SIG-M5 treated with dmso at 0.1 percent for 504 hours (cell line): ENCODE results near the gene NIT1.

Experiments
- DNase-seq: peaks from one replicate; lab custom pipeline; 2025; ENCODE audit not compliant: unreplicated experiment; lab: John Stamatoyannopoulos, UW

Gene NIT1

GRCh38 chr1:161083748-161084596 is 33.9 kb upstream of the NIT1 start:
- peak; percentile 28 for DNase-seq

GRCh38 chr1:161084597-161084988 is 33.3 kb upstream of the NIT1 start:
- no peak for DNase-seq

GRCh38 chr1:161085165-161085564 is 32.7 kb upstream of the NIT1 start:
- no peak for DNase-seq

DNA sequence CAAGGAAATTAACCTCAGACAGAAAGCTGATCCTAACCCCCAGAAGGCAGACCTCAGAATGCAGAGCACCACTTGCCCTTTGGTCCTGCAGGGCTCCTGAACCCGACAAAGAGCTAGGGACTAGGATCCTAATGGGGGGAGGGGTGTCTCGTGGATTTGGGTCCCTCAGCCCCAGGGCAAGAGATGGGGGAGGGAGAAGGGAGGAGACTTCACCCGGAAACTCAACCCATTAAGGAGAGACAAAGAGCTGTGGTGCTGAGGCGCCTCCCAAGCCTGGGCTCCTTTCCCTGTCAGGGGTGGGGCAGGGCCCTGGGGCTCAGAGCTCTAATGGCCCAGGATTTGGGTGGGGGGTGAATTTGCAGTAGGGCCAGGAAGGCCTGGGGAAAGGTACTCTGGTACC is 31.4 kb upstream of the NIT1 start:
- DNase-seq, result no peak

- DNase-seq, result no peak
These were observed 29.3 kb upstream of the NIT1 start for GRCh38 chr1:161088587-161089110.

DNA sequence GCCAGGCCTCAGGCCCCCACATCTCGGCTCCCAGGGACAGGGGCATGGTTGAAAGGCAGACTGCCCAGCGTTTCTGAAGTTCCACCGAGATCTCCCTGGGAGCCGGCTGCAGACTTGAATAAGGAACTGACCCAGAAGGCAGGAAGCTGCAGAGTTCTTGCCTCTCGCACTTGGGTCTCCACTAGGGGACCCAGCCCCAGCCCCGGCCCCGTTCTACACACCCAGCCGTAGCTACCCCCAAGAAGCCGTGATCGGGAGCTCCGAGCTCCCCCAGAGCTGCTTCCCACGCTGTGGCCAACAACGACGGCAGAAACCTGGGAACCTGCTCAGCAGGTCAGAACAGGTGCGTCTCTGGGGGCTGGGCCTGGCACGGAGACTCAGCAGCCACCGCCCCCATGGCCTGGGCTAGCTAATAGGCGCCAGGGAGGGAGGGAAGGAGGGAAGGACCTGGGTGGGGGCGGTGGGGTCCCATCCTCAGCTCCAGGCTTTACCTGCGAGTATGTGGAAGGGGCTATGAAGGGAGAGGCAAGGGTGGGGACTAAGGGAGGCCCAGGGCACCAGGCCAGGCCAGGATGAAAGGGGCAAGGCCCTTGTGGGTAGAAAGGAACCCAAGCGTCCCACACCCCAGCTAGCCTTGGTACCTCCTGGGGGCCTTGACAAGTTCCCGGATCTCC is 28.5 kb upstream of the NIT1 start, which contains the start of gene NECTIN4:
TSS of gene NECTIN4 (minus strand) at position 308 of the 674 bp plus-strand sequence. CDS start at position 46, 262 bp downstream.
- DNase-seq, result no peak

- no peak for DNase-seq
These were observed 28.0 kb upstream of the NIT1 start for GRCh38 chr1:161089938-161090337.

- no peak for DNase-seq
These were observed 27.3 kb upstream of the NIT1 start for GRCh38 chr1:161090617-161091016.

GRCh38 chr1:161091093-161091492 is 26.8 kb upstream of the NIT1 start:
- DNase-seq, result no peak

DNA sequence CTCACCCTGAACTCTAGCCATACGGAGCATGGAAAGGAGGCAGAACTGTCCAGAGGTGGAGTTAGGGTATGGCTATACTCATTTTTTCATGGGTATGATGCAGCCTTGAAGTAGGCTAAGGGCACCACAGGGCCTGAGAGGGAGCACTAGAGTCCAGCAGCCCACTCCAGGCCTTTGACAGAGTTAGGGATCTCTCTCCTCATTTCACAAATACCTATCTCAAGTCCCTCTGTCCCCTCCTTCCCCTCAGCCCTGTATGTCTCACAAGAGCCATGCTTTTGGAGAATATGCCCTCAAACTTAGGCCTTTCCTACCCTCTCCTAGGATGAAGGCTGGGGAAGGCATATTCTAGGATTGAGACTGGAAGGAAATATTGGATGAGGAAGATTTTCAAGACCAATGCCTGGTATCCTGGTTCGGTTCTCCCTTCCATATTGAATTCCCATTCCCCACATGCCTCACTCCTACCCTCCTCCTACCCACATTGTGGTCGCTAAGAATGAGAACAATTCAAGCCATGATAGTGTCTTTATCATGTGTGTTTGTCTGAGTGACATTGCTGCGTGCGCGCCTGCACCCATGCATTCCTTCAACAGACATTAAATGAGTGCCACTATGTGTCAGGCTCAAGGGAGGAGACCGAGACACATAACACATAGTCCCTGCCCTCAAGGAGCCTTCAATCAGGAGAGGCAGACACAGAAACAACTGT is 26.0 kb upstream of the NIT1 start:
- no peak for DNase-seq

GRCh38 chr1:161092621-161093028 is 25.3 kb upstream of the NIT1 start:
- no peak for DNase-seq

DNA sequence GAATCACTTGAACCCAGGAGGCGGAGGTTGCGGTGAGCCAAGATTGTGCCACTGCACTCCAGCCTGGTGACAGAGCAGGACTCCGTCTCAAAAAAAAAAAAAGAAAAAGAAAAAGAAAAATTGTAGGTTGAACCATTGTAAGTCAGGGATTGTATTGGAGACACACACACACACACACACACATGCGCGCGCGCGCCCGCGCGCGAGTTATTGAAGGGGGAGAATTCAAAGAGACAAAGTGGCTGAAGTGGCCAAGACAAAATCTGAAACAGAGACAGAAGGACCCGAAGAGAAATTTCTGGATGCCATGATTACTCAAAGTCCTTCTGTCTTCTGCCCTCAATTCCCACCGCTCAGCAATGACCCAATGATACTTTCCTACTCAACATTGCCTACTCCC is 23.4 kb upstream of the NIT1 start:
- DNase-seq, result no peak

- DNase-seq, result no peak
These were observed 22.7 kb upstream of the NIT1 start for GRCh38 chr1:161095230-161095629.

DNA sequence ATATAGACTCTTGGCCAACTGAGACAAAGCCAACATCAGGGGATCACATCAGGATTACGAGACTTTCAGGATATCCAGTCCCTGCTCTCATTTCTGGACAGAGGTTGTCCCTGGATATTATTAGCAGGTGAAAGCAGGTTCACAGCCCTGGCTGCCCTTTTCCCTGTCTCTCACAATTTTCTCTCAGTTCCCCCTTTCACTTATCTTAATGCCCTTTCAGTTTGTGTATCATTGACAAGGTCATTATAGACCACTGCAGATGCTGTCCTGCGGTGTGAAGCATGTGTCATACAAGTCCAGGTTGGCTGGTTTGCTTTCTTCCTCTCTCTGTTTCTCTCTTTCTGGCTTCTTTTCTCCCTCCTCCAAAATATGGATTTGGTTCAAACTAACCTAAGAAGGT is 21.9 kb upstream of the NIT1 start:
- no peak for DNase-seq

- peak; percentile 35 for DNase-seq
These were observed 21.4 kb upstream of the NIT1 start for GRCh38 chr1:161096530-161096929.

DNA sequence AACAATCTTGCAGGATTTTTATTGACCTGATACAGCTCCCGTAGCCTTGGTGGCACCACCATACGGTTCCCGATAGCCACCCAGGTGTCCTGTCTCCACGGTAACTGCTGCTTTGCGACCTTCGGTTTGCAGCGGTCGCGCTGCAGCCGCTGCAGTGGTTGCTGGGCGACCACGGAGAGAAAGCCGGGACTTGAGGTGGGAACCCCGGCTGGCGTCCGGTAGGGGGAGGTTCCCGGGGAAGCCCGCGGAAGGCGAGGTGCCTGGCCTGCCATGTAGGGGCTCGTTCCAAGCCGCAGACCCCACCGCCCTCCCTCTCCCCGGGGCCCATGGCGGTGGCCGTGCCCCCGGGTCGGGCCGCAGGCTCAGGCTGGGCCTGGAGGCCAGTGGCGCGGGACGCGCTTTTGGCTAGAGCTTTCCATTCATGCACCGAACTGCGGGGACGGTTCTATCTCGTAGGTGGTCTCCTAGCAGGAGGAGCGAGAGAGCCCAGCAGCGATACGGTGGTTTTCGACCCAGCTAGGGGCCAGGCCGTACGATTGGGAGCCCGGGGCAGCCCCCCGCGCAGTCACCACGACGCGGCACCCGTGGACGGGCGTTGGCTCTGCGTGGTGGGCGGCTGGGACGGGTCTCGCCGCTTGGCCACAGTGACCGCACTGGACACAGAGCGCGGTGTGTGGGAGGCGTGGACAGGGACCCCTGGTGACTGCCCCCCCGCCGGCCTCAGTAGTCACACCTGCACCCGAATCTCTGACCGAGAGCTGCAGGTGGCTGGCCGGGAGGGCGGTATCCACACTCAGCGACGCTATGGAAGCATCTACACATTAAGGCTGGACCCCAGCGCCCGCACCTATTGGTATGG is 19.5 kb upstream of the NIT1 start, which contains the start of gene KLHDC9:
TSS of gene KLHDC9 (plus strand) at position 152 of the 859 bp plus-strand sequence. CDS start at position 327, 175 bp downstream.
- no peak for DNase-seq

DNA sequence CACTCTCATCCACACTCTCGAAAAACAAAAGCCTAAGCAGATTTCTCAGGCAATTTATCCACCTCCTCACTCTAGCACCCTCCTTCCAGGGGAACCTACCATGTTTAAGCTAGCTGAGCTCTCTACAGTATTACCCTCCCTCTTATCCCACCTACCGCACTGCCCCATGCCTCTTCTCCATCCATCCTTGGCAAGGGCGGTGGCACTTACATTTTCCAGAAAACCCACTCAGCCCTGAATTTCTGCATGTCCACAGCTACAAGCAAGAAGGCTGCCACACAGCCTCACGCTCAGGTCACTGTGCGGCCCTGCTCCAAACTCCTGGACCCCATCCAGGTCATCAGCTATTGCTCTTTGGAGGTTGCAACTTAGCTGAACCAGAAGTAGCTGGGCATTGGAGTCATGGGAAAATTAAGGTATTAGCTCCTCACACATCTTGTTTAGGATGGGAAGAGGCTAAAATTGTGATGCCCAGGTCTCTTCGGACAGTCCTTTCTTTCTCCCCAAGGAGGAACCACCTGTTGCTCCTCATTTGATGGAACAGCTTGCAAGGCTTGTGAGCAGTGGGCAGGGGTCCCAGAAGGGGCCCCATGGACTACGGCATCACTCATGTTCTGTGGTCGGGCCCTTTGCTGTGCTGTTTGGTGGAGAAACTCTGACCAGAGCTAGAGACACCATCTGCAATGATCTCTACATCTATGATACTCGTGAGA is 18.7 kb upstream of the NIT1 start:
- DNase-seq, result no peak

GRCh38 chr1:161100556-161100955 is 17.3 kb upstream of the NIT1 start:
- no peak for DNase-seq

DNA sequence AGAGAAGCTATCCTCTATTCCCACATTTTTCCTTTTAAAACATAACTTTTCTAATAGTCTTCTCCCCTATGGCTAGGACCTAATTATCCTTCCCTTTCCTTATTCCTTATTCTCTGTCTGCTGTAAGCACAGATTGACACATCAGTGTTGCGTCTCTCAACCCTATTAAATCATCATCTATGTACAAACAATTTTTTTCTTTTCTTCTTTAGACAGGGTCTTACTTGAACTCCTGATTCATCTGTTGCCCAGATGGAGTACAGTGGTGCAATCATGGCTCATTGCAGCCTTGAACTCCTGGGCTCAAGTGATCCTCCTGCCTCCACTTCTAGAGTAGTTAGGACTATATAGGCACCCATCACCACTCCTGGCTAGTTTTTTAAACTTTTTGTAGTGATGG is 11.5 kb upstream of the NIT1 start:
- no peak for DNase-seq

DNA sequence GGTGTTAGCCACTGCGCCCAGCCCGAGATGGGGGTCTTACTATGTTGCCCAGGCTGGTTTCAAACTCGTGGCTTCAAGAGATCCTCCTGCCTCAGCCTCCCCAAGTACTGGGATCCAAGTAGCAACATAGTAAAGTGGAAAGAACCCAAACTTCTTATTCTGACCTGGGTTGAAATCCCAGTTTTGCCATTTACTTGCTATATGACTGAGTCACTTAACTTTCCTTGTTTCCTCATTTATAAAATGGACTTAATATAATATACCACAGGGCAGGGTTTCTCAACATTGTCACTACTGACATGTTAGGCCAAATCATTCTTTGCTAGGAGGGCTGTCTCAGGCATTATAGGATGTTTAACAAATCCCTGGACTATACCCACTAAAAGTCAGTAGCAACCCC is 6.8 kb upstream of the NIT1 start:
- DNase-seq, result no peak
